Motor neuron (in vitro differentiated cells): Measurements from ENCODE around the gene HNRNPR. TPM values are rescaled to one million over a fixed set of nuclear protein-coding genes. Genes with fewer than 3 reads are reported as not detected.
"Not testable (repeated sequence)": the region's sequence is repeated elsewhere in the genome, so short reads cannot be mapped to it uniquely, and the experiment has no call there.

Experiments
- ATAC-seq, 8 experiments: fragments of 200-7000 bp; cut with Tn5 transposase; replicated peaks in 6 of 8; 2 replicates each; pipeline ENCODE4 v1.8.0; 2021; ENCODE audit warnings: mild to moderate bottlenecking in 8 of 8, moderate library complexity in 8 of 8
- H3K27ac ChIP-seq, 2 donors: fragments of 250-450 bp; sonication (Bioruptor Pico); 2 replicates each; pipeline ENCODE4 v1.9.0; 2021; ENCODE audit warnings: antibody characterized with exemption in 2 of 2, mild to moderate bottlenecking in 2 of 2, moderate library complexity in 1 of 2
- H3K4me1 ChIP-seq, 2 donors: fragments of 250-450 bp; sonication (Bioruptor Pico); replicated peaks in 1 of 2; 2 replicates each; pipeline ENCODE4 v1.6.1; 2021; ENCODE audit warnings: antibody characterized with exemption in 2 of 2, mild to moderate bottlenecking in 2 of 2, moderate library complexity in 1 of 2
- H3K4me3 ChIP-seq, 5 donors: fragments of 250-450 bp; sonication (Bioruptor Pico); 2 replicates each; pipeline ENCODE4 v1.9.0; 2021; ENCODE audit warnings: antibody characterized with exemption in 5 of 5, mild to moderate bottlenecking in 5 of 5, moderate library complexity in 4 of 5
- WGBS, 10 experiments: fragments of 450-650 bp; shearing (Covaris generic); methylation state at CpG; one replicate each; pipeline ENCODE4 v1.0.0; 2022; 5-methylcytosine and 5-hydroxymethylcytosine counted together
- in situ Hi-C, 9 experiments: fragments of 400-800 bp; cut with MboI; loops; one replicate each; pipeline ENCODE4 v1.15.0; 2021; ENCODE audit warnings: low sequenced_read_pairs in 9 of 9, low pct_unique_long_range_greater_than_20kb in 2 of 9; ENCODE audit not compliant: unreplicated experiment in 9 of 9
- total RNA-seq, 8 experiments: library from RNA; unstranded; fragments of 300-600 nt; gene quantifications; 2 replicates each; pipeline versions ENCODE4 v1.2.3 to v1.2.4, GENCODE V29; 2022

HNRNPR gene
- total RNA-seq, 8 experiments from 2014 or later = 68.9 to 317 (median 180) TPM

GRCh38 chr1:23339632-23340031, 4.5 kb downstream of the HNRNPR start:
- no peak overlapping the region for H3K4me3 ChIP-seq
- peaks cover 21 to 28% of the 10 kb centered on the region in 2 donors for H3K4me1 ChIP-seq
- ATAC-seq = no peak
- 0 to 85% (median 54%) methylated on average over 1 to 4 of the region's 4 CpGs; no CpG with 5 or more reads in 1 of the 10 experiments for WGBS, 10 experiments
- in situ Hi-C loops = no loop called here
- H3K27ac ChIP-seq = no peak overlapping the region

- Histone ChIP-seq H3K4me1 (peaks cover 21 to 28% of the 10 kb centered on the region in 2 donors), H3K4me3 (no peak overlapping the region), H3K27ac (no peak overlapping the region)
- WGBS, 10 experiments = 0 to 100% (median 100%) methylated on average over 1 to 2 of the region's 2 CpGs; no CpG with 5 or more reads in 1 of the 10 experiments
- ATAC-seq = no peak
- in situ Hi-C loops = no loop called here
Measured at GRCh38 chr1:23337869-23338268, 6.2 kb downstream of the HNRNPR start.

- Histone ChIP-seq H3K4me3 (no peak overlapping the region), H3K27ac (no peak overlapping the region), H3K4me1 (no peaks in the 10 kb centered on the region)
- in situ Hi-C loops = no loop called here
- no peak for ATAC-seq
- WGBS, 10 experiments = 82 to 100% (median 95%) methylated on average over 2 to 8 of the region's 8 CpGs; no CpG with 5 or more reads in 1 of the 10 experiments
Measured at GRCh38 chr1:23331713-23332112, 12.4 kb downstream of the HNRNPR start.

GRCh38 chr1:23330846-23331245, 13.2 kb downstream of the HNRNPR start:
- ATAC-seq = no peak
- in situ Hi-C loops = no loop called here
- H3K4me3 ChIP-seq = no peak overlapping the region
- no peak overlapping the region for H3K27ac ChIP-seq
- H3K4me1 ChIP-seq = no peaks in the 10 kb centered on the region
- 80 to 100% (median 100%) methylated on average over 1 of the region's 1 CpG; no CpG with 5 or more reads in 2 of the 10 experiments for WGBS, 10 experiments

- Histone ChIP-seq H3K4me1 (no peaks in the 10 kb centered on the region), H3K27ac (no peak overlapping the region), H3K4me3 (no peak overlapping the region)
- ATAC-seq = no peak
- in situ Hi-C loops = no loop called here
- WGBS, 10 experiments = 58 to 100% (median 100%) methylated on average over 1 to 2 of the region's 2 CpGs
Measured at GRCh38 chr1:23325393-23325792, 18.7 kb downstream of the HNRNPR start.

- in situ Hi-C loops = no loop called here
- H3K27ac ChIP-seq = no peak overlapping the region
- no peak for ATAC-seq
Measured at GRCh38 chr1:23322770-23323169, 21.3 kb downstream of the HNRNPR start.

GRCh38 chr1:23310280-23310679, 33.8 kb downstream of the HNRNPR start:
- in situ Hi-C loops, ATAC-seq, H3K4me3 ChIP-seq, H3K4me1 ChIP-seq, H3K27ac ChIP-seq: not testable (repeated sequence)
- 77 to 100% (median 100%) methylated on average over 1 to 6 of the region's 7 CpGs; no CpG with 5 or more reads in 4 of the 10 experiments for WGBS, 10 experiments

More at GRCh38 chr1:23322770-23323169, 21.3 kb downstream of the HNRNPR start:
- Histone ChIP-seq H3K4me3 (no peak overlapping the region), H3K4me1 (no peaks in the 10 kb centered on the region)
- 6 to 100% (median 83%) methylated on average over 1 of the region's 1 CpG; no CpG with 5 or more reads in 1 of the 10 experiments for WGBS, 10 experiments

GRCh38 chr1:23304140-23304620, 39.9 kb downstream of the HNRNPR start:
- ATAC-seq = no peak
- no peak overlapping the region for H3K4me3 ChIP-seq
- in situ Hi-C loops = no loop called here
- no peak overlapping the region for H3K27ac ChIP-seq
- no peaks in the 10 kb centered on the region for H3K4me1 ChIP-seq
- 0 to 100% (median 90%) methylated on average over 1 to 4 of the region's 4 CpGs; no CpG with 5 or more reads in 1 of the 10 experiments for WGBS, 10 experiments

GRCh38 chr1:23303524-23303923, 40.6 kb downstream of the HNRNPR start:
- in situ Hi-C loops = no loop called here
- WGBS, 10 experiments = 93 to 100% (median 100%) methylated on average over 1 to 2 of the region's 2 CpGs; no CpG with 5 or more reads in 1 of the 10 experiments
- no peak overlapping the region for H3K27ac ChIP-seq
- H3K4me3 ChIP-seq = no peak overlapping the region
- H3K4me1 ChIP-seq = no peaks in the 10 kb centered on the region
- no peak for ATAC-seq

GRCh38 chr1:23296931-23297330, 47.2 kb downstream of the HNRNPR start:
- in situ Hi-C loops = no loop called here
- H3K27ac ChIP-seq = no peak overlapping the region
- no peak overlapping the region for H3K4me3 ChIP-seq
- ATAC-seq = no peak
- 50 to 100% (median 93%) methylated on average over 1 to 2 of the region's 2 CpGs; no CpG with 5 or more reads in 1 of the 10 experiments for WGBS, 10 experiments
- H3K4me1 ChIP-seq = no peaks in the 10 kb centered on the region

DNA sequence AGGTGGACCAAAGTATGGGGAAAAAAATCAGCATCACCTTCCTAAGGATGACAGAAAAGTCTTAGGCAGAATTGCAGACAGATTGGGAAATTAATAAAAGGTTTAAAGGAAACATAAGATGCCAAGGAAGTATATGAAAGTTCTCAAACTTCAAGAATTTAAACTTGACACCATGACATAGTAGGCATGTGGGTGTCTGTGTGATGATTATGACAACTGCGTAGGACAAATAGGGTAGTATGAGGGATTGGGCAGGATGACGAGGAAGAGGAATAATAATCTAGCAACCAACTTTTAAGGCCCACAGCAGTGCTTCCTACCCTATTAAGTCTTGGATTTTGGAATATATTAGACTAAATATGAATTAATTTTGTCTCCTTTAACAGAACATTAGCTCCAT, 52.4 kb downstream of the HNRNPR start:
- Histone ChIP-seq H3K27ac (no peak overlapping the region), H3K4me3 (no peak overlapping the region), H3K4me1 (no peaks in the 10 kb centered on the region)
- 64 to 100% (median 90%) methylated on average over 2 of the region's 2 CpGs; no CpG with 5 or more reads in 1 of the 10 experiments for WGBS, 10 experiments
- in situ Hi-C loops = no loop called here
- no peak for ATAC-seq

DNA sequence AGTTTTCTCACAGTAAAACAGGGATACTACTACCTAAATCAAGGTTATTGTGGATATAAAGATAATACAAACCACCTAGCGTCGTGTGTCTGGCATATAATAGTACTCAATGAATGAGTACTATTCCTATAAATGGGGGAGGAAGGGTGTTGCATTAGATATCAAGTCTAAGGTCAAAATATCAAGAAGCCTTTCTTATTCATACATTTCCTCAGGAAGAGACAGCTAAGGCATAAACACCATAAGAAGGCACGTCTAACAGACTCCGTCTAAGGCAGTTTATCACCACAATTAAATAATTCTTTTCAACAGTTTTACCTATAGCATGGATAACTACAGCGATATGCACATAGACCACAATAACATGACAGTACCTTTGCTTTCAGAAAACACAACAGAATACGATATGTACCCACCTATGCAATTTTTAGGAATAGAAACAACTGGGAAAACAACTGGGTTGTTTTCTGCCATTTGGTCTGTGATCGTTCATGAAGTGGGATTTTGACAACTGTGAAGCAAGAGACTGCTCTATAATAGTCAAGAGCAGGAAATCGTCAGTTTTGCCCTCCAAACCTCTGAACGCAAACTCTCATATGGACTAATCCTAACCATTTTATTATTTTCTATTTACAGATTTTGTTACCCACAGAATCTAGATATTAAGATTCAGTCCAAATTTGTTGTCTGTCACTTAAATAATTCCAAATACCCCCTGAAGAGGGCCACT, 53.1 kb downstream of the HNRNPR start:
- WGBS, 10 experiments = 91 to 100% (median 97%) methylated on average over 3 to 9 of the region's 9 CpGs; no CpG with 5 or more reads in 1 of the 10 experiments
- Histone ChIP-seq H3K27ac (no peak overlapping the region), H3K4me1 (no peaks in the 10 kb centered on the region), H3K4me3 (no peak overlapping the region)
- in situ Hi-C loops = no loop called here
- ATAC-seq = no peak

GRCh38 chr1:23288671-23289070, 55.4 kb downstream of the HNRNPR start:
- 20 to 100% (median 92%) methylated on average over 1 to 3 of the region's 3 CpGs for WGBS, 10 experiments
- no peak for ATAC-seq
- in situ Hi-C loops = no loop called here
- no peaks in the 10 kb centered on the region for H3K4me1 ChIP-seq
- H3K27ac ChIP-seq = no peak overlapping the region
- no peak overlapping the region for H3K4me3 ChIP-seq

DNA sequence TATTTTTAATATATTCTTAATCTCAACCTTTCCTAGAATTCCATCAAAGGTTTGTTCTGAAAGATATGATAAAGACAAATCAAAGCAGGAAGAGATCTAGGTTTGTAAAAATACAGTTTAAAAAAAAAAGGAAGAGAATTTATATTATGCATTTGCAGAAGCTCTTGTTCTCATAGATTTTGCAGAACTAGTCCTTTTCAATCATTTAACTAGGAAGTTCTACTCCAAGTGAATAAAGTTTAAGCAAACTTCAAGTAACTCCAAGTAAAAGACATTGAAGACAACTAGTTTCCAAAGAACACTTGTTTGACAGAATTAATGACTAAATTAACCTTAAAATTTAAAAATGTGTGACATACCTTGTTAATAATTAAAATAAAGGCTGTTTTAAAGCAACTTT, 55.9 kb downstream of the HNRNPR start:
- Histone ChIP-seq H3K4me3 (no peak overlapping the region), H3K27ac (no peak overlapping the region), H3K4me1 (no peaks in the 10 kb centered on the region)
- no peak for ATAC-seq
- in situ Hi-C loops = no loop called here
